Hepatocyte (in vitro differentiated cells): ENCODE measurements around the gene GATA5. TPM values are rescaled to one million over a fixed set of nuclear protein-coding genes. Genes with fewer than 3 reads are reported as not detected.

Experiments used
- DNase-seq: peaks from one replicate; pipeline ENCODE4 v3.0.0-alpha.2; 2016; ENCODE audit warnings: low spot score
- H2AFZ ChIP-seq: fragments of 200-600 bp; sonication (generic); 2 replicates; pipeline ENCODE4 v1.6.0; 2016; ENCODE audit warnings: antibody characterized with exemption, mild to moderate bottlenecking
- H3K27ac ChIP-seq: fragments of 200-600 bp; sonication (generic); 2 replicates; pipeline ENCODE4 v1.5.1; 2016; ENCODE audit warnings: mild to moderate bottlenecking
- H3K27me3 ChIP-seq: fragments of 200-600 bp; sonication (generic); 2 replicates; pipeline ENCODE4 v1.6.1; 2016
- H3K36me3 ChIP-seq: fragments of 200-600 bp; sonication (generic); replicated peaks from 2 replicates; pipeline ENCODE4 v1.5.1; 2016; ENCODE audit warnings: low read depth; ENCODE audit not compliant: insufficient read depth
- H3K4me1 ChIP-seq: fragments of 200-600 bp; sonication (generic); 2 replicates; pipeline ENCODE4 v1.5.1; 2016; ENCODE audit warnings: mild to moderate bottlenecking, moderate library complexity; ENCODE audit not compliant: insufficient read depth
- H3K4me2 ChIP-seq: fragments of 200-600 bp; sonication (generic); 2 replicates; pipeline ENCODE4 v1.6.0; 2016
- H3K4me3 ChIP-seq: fragments of 200-600 bp; sonication (generic); 2 replicates; pipeline ENCODE4 v1.5.1; 2016; ENCODE audit warnings: mild to moderate bottlenecking
- H3K79me2 ChIP-seq: fragments of 200-600 bp; sonication (generic); 2 replicates; pipeline ENCODE4 v1.6.0; 2017; ENCODE audit warnings: mild to moderate bottlenecking
- H3K9me2 ChIP-seq: fragments of 200-600 bp; sonication (generic); replicated peaks from 2 replicates; pipeline ENCODE4 v1.6.0; 2017; ENCODE audit warnings: mild to moderate bottlenecking; ENCODE audit not compliant: insufficient read depth
- H3K9me3 ChIP-seq: fragments of 200-600 bp; sonication (generic); 2 replicates; pipeline ENCODE4 v1.5.1; 2016; ENCODE audit warnings: low read depth, mild to moderate bottlenecking
- H4K20me1 ChIP-seq: fragments of 200-600 bp; sonication (generic); 2 replicates; pipeline ENCODE4 v1.6.0; 2016; ENCODE audit warnings: mild to moderate bottlenecking; ENCODE audit not compliant: insufficient read depth, poor library complexity, severe bottlenecking
- CTCF ChIP-seq: fragments of 200-600 bp; sonication (generic); IDR thresholded peaks from 2 replicates; pipeline ENCODE4 v1.5.1; 2016; ENCODE audit warnings: antibody characterized with exemption, mild to moderate bottlenecking; ENCODE audit not compliant: poor library complexity
- EZH2 ChIP-seq: fragments of 200-600 bp; sonication (generic); IDR thresholded peaks from 2 replicates; pipeline ENCODE4 v1.6.1; 2016; ENCODE audit warnings: antibody characterized with exemption, mild to moderate bottlenecking, borderline replicate concordance
- EZH2phosphoT487 ChIP-seq: fragments of 200-600 bp; sonication (generic); IDR thresholded peaks from one replicate; pipeline ENCODE4 v1.6.1; 2018; ENCODE audit warnings: antibody characterized with exemption, mild to moderate bottlenecking, low read depth, moderate library complexity; ENCODE audit not compliant: unreplicated experiment, severe bottlenecking
- WGBS: methylation state at CpG from one replicate; pipeline ENCODE4 v1.1.6; 2016; ENCODE audit warnings: low lambda C conversion rate; ENCODE audit errors: missing lambda C conversion rate; 5-methylcytosine and 5-hydroxymethylcytosine counted together
- polyA plus RNA-seq: library from polyadenylated mRNA; unstranded; fragments of >200 nt; fragmentation: Nextera tagmentation; extraction: Ambion mirVana; gene quantifications from 2 replicates; pipeline ENCODE4 v1.2.1, GENCODE V29; 2016
- total RNA-seq: library from RNA; depleted of rRNA; stranded (reverse); fragments of >200 nt; gene quantifications from 2 replicates; pipeline ENCODE4 v1.2.3, GENCODE V29; 2014

GATA5 gene
- total and polyA plus RNA-seq, 2 experiments from 2014 or later = 28.7 to 53.6 TPM

- H3K9me2 ChIP-seq = no peaks in the 10 kb centered on the region
- H3K79me2 ChIP-seq = peaks cover 89% of the 10 kb centered on the region
- H3K36me3 ChIP-seq = no peaks in the 10 kb centered on the region
- 69% methylated on average over 22 of the region's 30 CpGs for WGBS
- H3K4me3 ChIP-seq = peak overlapping the region; percentile 85
- DNase-seq = no peak
- peaks cover 4% of the 10 kb centered on the region for H3K27me3 ChIP-seq
- no peaks in the 10 kb centered on the region for H3K9me3 ChIP-seq
- TF ChIP-seq CTCF (no peak), EZH2 (no peak), EZH2phosphoT487 (no peak)
- peaks cover 17% of the 10 kb centered on the region for H4K20me1 ChIP-seq
- H2AFZ ChIP-seq = no peak overlapping the region
- peaks cover 36% of the 10 kb centered on the region for H3K4me1 ChIP-seq
- H3K27ac ChIP-seq = peak overlapping the region; percentile 98
- peak overlapping the region; percentile 91 for H3K4me2 ChIP-seq
Measured at GRCh38 chr20:62472941-62473585, 2.7 kb downstream of the GATA5 start.

- no peak for DNase-seq
- WGBS = 68% methylated on average over 23 of the region's 23 CpGs
- H2AFZ ChIP-seq = no peak overlapping the region
Measured at GRCh38 chr20:62472138-62472940, 3.5 kb downstream of the GATA5 start.

GRCh38 chr20:62470459-62470858 is 5.3 kb downstream of the GATA5 start:
- TF ChIP-seq CTCF = no peak
- no peak for TF ChIP-seq EZH2phosphoT487
- TF ChIP-seq EZH2 = no peak
- Histone ChIP-seq H4K20me1 (peaks cover 23% of the 10 kb centered on the region), H3K4me3 (no peak overlapping the region), H3K36me3 (no peaks in the 10 kb centered on the region), H3K27me3 (no peaks in the 10 kb centered on the region), H3K27ac (no peak overlapping the region), H3K79me2 (peaks cover 80% of the 10 kb centered on the region), H3K9me3 (no peaks in the 10 kb centered on the region), H3K4me1 (peaks cover 34% of the 10 kb centered on the region), H2AFZ (no peak overlapping the region), H3K9me2 (no peaks in the 10 kb centered on the region), H3K4me2 (peak overlapping the region; percentile 62)
- no peak for DNase-seq
- WGBS = 81% methylated on average over 12 of the region's 12 CpGs

More at GRCh38 chr20:62472138-62472940, 3.5 kb downstream of the GATA5 start:
- Histone ChIP-seq H3K27ac (peak overlapping the region; percentile 98), H3K9me3 (no peaks in the 10 kb centered on the region), H3K79me2 (peaks cover 89% of the 10 kb centered on the region), H3K36me3 (no peaks in the 10 kb centered on the region), H3K9me2 (no peaks in the 10 kb centered on the region), H3K4me1 (peaks cover 34% of the 10 kb centered on the region), H3K4me2 (peak overlapping the region; percentile 91), H4K20me1 (peaks cover 23% of the 10 kb centered on the region), H3K27me3 (no peaks in the 10 kb centered on the region), H3K4me3 (no peak overlapping the region)
- TF ChIP-seq EZH2phosphoT487 = no peak
- TF ChIP-seq CTCF = no peak
- TF ChIP-seq EZH2 = no peak
